ENCODE measurements around the gene COL1A2.

The COL1A2 gene

GRCh38 chr7:94444813-94445212, 50.1 kb downstream of the COL1A2 start:
- Histone ChIP-seq H3K9me3 (ENCODE audit: insufficient read depth, low read length, severe bottlenecking) (no peaks in the 10 kb centered on the region), H3K79me2 (ENCODE audit: insufficient read depth, low read length) (no peaks in the 10 kb centered on the region), H3K4me3 (ENCODE audit: low read depth in 1 of 2, low read length in 2 of 2) (no peak overlapping the region), H3K4me2 (ENCODE audit: insufficient read depth, low read length) (no peak overlapping the region), H3K27me3 (ENCODE audit: insufficient read depth, low read length, poor library complexity) (peaks cover 4% of the 10 kb centered on the region), H3K36me3 (ENCODE audit: insufficient read depth, low read length) (no peaks in the 10 kb centered on the region), H4K20me1 (ENCODE audit: insufficient read depth, low read length) (no peaks in the 10 kb centered on the region), H2AFZ (ENCODE audit: low read depth, low read length) (no peak overlapping the region), H3K27ac (ENCODE audit: low read length) (no peak overlapping the region), H3K4me1 (ENCODE audit: insufficient read depth, low read length) (no peaks in the 10 kb centered on the region), H3K9ac (ENCODE audit: low read depth, low read length) (no peak overlapping the region)
- TF ChIP-seq EZH2 (IDR thresholded peaks at IDR 0.05; ENCODE audit: borderline replicate concordance, low read depth, low read length, severe bottlenecking) (no peak), CTCF (IDR thresholded peaks at IDR 0.05; ENCODE audit: borderline replicate concordance, extremely low read depth, low read length, poor library complexity, severe bottlenecking) (no peak)
- no peak for ATAC-seq (ENCODE audit: insufficient read depth, low read depth)
- no peak for DNase-seq

- Histone ChIP-seq H3K4me2 (ENCODE audit: insufficient read depth, low read length) (no peak overlapping the region), H3K4me1 (ENCODE audit: insufficient read depth, low read length) (no peaks in the 10 kb centered on the region), H4K20me1 (ENCODE audit: insufficient read depth, low read length) (no peaks in the 10 kb centered on the region), H3K27me3 (ENCODE audit: insufficient read depth, low read length, poor library complexity) (peaks cover 4% of the 10 kb centered on the region), H3K36me3 (ENCODE audit: insufficient read depth, low read length) (no peaks in the 10 kb centered on the region), H3K9ac (ENCODE audit: low read depth, low read length) (no peak overlapping the region), H3K4me3 (ENCODE audit: low read depth in 1 of 2, low read length in 2 of 2) (no peak overlapping the region), H3K9me3 (ENCODE audit: insufficient read depth, low read length, severe bottlenecking) (no peaks in the 10 kb centered on the region), H3K27ac (ENCODE audit: low read length) (no peak overlapping the region), H2AFZ (ENCODE audit: low read depth, low read length) (no peak overlapping the region), H3K79me2 (ENCODE audit: insufficient read depth, low read length) (no peaks in the 10 kb centered on the region)
- DNase-seq (no peak), ATAC-seq (ENCODE audit: insufficient read depth, low read depth) (no peak)
- TF ChIP-seq CTCF (IDR thresholded peaks at IDR 0.05; ENCODE audit: borderline replicate concordance, extremely low read depth, low read length, poor library complexity, severe bottlenecking) (no peak), EZH2 (IDR thresholded peaks at IDR 0.05; ENCODE audit: borderline replicate concordance, low read depth, low read length, severe bottlenecking) (no peak)
Observed at GRCh38 chr7:94445696-94446194, 51.0 kb downstream of the COL1A2 start.

- DNase-seq (no peak), ATAC-seq (ENCODE audit: insufficient read depth, low read depth) (no peak)
- Histone ChIP-seq H3K27ac (ENCODE audit: low read length) (no peak overlapping the region), H2AFZ (ENCODE audit: low read depth, low read length) (no peak overlapping the region), H3K9ac (ENCODE audit: low read depth, low read length) (no peak overlapping the region), H3K4me3 (ENCODE audit: low read depth in 1 of 2, low read length in 2 of 2) (no peak overlapping the region), H3K36me3 (ENCODE audit: insufficient read depth, low read length) (no peaks in the 10 kb centered on the region), H3K79me2 (ENCODE audit: insufficient read depth, low read length) (no peaks in the 10 kb centered on the region), H3K27me3 (ENCODE audit: insufficient read depth, low read length, poor library complexity) (peaks cover 4% of the 10 kb centered on the region), H3K4me2 (ENCODE audit: insufficient read depth, low read length) (no peak overlapping the region), H3K9me3 (ENCODE audit: insufficient read depth, low read length, severe bottlenecking) (no peaks in the 10 kb centered on the region), H3K4me1 (ENCODE audit: insufficient read depth, low read length) (no peaks in the 10 kb centered on the region), H4K20me1 (ENCODE audit: insufficient read depth, low read length) (no peaks in the 10 kb centered on the region)
- TF ChIP-seq CTCF (IDR thresholded peaks at IDR 0.05; ENCODE audit: borderline replicate concordance, extremely low read depth, low read length, poor library complexity, severe bottlenecking) (no peak), EZH2 (IDR thresholded peaks at IDR 0.05; ENCODE audit: borderline replicate concordance, low read depth, low read length, severe bottlenecking) (no peak)
Observed at GRCh38 chr7:94446308-94446707, 51.6 kb downstream of the COL1A2 start.
